Measurements from ENCODE around the gene XAB2.
A peak's percentile ranks its signal among the peaks of the same experiment; 100 is the strongest.

Gene XAB2

DNA sequence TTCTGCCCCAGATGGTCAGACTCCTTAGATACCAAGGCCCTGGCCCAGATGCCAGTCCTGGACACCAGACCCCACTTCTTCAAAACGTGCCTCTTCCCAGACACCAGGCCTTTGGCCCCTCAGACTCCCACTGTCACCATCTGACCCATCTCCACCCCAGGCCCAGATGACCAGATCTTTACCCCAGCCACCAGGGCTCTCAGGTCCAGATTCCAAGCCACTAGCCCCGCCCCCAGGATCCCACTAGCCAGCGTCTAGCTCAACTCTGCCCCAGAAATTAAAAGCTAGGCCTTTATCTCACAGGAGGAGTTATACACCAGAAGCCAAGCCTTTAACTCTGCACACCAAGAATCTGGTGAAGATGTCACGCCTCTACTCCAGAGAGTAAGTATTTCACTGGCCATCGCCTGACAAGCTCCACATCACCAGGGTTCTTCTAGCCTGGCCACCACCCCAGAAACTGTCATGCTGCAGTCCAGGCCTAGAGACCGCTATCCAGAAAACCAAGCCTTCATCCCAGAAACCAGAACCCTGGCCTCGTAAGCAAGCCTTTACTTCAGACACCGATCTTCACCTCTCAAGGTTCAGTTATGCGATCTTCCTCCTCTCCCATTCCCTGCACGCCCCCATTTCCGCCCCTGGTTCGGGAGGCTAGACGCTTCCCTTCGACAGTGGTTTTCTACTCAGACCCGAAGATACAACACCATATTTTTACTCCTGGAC, 595 bp downstream of the XAB2 start:
- TF ChIP-seq, protein P1, sequence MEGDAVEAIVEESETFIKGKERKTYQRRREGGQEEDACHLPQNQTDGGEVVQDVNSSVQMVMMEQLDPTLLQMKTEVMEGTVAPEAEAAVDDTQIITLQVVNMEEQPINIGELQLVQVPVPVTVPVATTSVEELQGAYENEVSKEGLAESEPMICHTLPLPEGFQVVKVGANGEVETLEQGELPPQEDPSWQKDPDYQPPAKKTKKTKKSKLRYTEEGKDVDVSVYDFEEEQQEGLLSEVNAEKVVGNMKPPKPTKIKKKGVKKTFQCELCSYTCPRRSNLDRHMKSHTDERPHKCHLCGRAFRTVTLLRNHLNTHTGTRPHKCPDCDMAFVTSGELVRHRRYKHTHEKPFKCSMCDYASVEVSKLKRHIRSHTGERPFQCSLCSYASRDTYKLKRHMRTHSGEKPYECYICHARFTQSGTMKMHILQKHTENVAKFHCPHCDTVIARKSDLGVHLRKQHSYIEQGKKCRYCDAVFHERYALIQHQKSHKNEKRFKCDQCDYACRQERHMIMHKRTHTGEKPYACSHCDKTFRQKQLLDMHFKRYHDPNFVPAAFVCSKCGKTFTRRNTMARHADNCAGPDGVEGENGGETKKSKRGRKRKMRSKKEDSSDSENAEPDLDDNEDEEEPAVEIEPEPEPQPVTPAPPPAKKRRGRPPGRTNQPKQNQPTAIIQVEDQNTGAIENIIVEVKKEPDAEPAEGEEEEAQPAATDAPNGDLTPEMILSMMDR (IDR thresholded peaks at IDR 0.05) = no peak
- H3K36me3 ChIP-seq = peaks cover 23 to 59% (median 28%) of the 10 kb centered on the region in 3 donors
- H3K4me1 ChIP-seq = peaks cover 3 to 41% (median 29%) of the 10 kb centered on the region in 4 donors
- H3K4me3 ChIP-seq = peak overlapping the region; percentile 86 to 90
- no peaks in the 10 kb centered on the region for H3K9me3 ChIP-seq
- intact Hi-C loops (cut with DNase I; ENCODE audit: low total_unique reads) = no loop called here
- no peaks in the 10 kb centered on the region for H3K27me3 ChIP-seq
- DNase-seq = no peak
- peak overlapping the region; percentile 82 to 89 for H3K27ac ChIP-seq

DNA sequence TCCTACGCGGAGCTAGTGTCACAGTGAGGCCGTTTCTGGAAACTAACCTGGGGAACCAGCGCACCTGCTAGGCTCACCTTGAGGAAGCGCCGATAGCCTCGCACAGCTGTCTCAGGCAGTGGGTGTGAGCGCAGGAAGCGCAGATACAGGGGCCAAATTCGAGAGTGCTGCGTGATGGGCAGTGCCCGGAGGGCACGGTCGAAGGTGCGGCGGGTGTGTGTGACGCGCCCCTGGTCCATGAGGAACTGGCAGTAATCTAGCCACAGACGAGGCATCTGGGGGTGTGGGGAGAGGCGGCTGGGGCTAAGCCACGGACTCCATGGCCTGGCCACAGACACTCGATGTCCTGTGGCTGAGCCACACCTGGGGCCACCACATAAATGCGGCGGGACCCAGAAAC, 2.2 kb downstream of the XAB2 start:
- H3K36me3 ChIP-seq = peaks cover 39 to 64% (median 44%) of the 10 kb centered on the region in 3 donors
- H3K9me3 ChIP-seq = no peaks in the 10 kb centered on the region

DNA sequence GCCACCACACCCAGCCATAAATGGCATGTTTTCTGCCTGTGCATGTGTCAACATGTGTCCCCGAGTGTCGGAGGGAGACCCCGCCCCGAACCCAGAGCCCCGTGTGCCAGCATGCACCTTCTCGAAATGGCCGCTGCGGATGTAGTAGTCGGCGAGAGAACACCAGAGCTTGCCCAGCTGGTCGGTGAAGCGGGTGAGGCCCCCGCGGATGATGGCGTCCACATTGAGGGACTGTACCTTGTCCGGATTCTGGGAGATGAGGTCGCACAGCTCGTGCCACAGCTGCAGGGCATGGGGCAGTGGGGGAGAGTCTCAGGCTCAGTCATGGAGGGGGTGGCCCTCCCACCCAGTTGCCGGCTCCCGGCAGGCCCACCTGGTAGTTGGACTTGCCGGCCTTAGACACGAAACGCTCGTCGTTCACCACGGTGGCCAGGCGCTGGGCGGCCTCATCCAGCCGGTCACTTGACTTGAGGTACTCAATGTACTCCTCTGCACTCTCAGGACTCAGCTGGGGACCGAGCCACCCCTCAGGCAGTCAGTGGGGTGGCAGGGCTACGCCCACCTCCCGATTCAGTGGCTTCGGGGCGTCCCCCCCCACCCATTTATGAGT, 3.5 kb downstream of the XAB2 start:
- Histone ChIP-seq H3K27me3 (no peaks in the 10 kb centered on the region), H3K36me3 (peaks cover 52 to 71% (median 57%) of the 10 kb centered on the region in 3 donors), H3K27ac (no peak overlapping the region), H3K9me3 (no peaks in the 10 kb centered on the region), H3K4me3 (no peak overlapping the region), H3K4me1 (peaks cover 3 to 31% (median 26%) of the 10 kb centered on the region in 4 donors)
- intact Hi-C loops (cut with DNase I; ENCODE audit: low total_unique reads) = no loop called here
- no peak for DNase-seq
- TF ChIP-seq, protein P1 (IDR thresholded peaks at IDR 0.05) = no peak

More for the DNA sequence above, 2.2 kb downstream of the XAB2 start:
- Histone ChIP-seq H3K27me3 (no peaks in the 10 kb centered on the region), H3K4me1 (peaks cover 3 to 41% (median 29%) of the 10 kb centered on the region in 4 donors), H3K4me3 (no peak overlapping the region), H3K27ac (no peak overlapping the region)
- TF ChIP-seq, protein P1 (IDR thresholded peaks at IDR 0.05) = no peak
- no peak for DNase-seq
- intact Hi-C loops (cut with DNase I; ENCODE audit: low total_unique reads) = no loop called here

DNA sequence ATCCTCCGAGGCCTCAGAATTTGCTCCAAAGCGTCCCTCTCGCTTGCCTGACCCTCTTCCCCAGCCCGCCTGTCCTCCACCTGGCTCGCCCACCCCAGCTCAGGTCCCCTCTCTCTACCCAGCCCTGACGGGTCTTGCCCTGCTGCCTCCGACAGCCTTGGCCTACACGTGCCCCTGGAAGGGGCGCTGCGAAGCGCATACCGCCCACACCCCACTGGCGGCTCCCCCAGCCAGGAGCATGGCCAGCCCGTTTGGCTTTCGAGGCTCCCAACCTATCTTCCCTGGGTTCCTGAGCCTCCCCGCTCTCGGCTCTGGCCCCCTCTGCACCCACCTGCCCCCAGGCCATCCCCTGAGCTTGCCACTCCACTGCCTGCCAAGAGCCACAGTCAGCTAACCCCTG, 4.5 kb downstream of the XAB2 start:
- Histone ChIP-seq H3K4me3 (no peak overlapping the region), H3K4me1 (peaks cover 3 to 29% (median 17%) of the 10 kb centered on the region in 4 donors), H3K27me3 (no peaks in the 10 kb centered on the region), H3K9me3 (no peaks in the 10 kb centered on the region), H3K27ac (no peak overlapping the region), H3K36me3 (peaks cover 63 to 81% (median 68%) of the 10 kb centered on the region in 3 donors)
- TF ChIP-seq, protein P1 (IDR thresholded peaks at IDR 0.05) = no peak
- intact Hi-C loops (cut with DNase I; ENCODE audit: low total_unique reads) = no loop called here
- no peak for DNase-seq

DNA sequence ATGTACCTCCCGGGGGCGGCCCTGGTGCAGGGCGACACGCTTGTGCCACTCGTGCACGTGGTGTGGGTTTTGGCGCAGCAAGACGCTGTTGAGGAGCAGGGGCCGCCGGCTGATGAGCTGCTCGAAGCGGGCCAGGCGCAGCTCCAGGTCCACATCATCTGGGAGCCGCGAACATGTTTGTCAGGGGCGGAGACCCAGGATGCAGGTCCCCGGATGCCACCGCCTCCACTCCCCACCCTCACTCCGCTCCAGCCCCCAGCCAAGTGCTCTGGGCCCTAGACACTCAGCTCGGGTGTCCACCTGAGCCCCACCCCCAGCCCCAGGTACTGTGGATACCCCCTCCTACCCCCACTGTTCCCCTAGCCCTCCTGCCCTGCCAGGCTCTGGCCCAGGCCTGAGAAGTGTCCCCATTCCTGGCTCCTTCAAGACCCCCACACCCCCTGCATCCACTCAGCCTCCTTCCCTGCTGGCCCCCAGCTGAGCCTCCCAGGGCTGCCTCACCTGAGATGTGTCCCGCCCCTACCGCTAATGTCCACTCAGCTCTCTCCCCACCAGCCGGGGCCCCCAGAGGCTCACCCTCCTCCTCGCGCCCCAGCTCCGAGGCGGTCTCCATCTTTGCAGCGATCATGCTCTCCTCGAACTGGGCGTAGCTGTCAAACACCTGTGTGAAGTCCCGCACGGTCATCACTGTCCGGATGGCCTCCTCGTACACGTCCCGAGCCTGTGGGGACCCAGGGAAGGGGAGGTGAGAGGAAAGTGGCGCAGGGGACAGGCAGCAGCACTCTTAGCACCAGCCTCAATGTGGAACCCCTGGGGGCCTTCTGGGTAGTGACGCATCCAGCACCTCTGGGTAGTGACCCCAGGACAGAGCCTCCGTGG, 5.4 kb downstream of the XAB2 start:
- Histone ChIP-seq H3K4me3 (no peak overlapping the region), H3K27me3 (no peaks in the 10 kb centered on the region), H3K9me3 (no peaks in the 10 kb centered on the region), H3K27ac (no peak overlapping the region), H3K4me1 (peaks cover 3 to 35% (median 17%) of the 10 kb centered on the region in 4 donors), H3K36me3 (peaks cover 69 to 90% (median 76%) of the 10 kb centered on the region in 3 donors)
- no peak for DNase-seq
- TF ChIP-seq, protein P1 (IDR thresholded peaks at IDR 0.05) = no peak
- intact Hi-C loops (cut with DNase I; ENCODE audit: low total_unique reads) = no loop called here
